DOHH2 (cell line): ENCODE measurements around the gene TIAM2.

Experiments
- EZH2phosphoT487 ChIP-seq: fragments of 200-600 bp; sonication (generic); IDR thresholded peaks from 2 replicates; pipeline ENCODE4 v1.6.1; 2017; ENCODE audit warnings: borderline replicate concordance, mild to moderate bottlenecking, antibody characterized with exemption, low read length, moderate library complexity, mixed read lengths
- TF ChIP-seq, protein P1 (sequence below): fragments of 200-600 bp; sonication (generic); IDR thresholded peaks from one replicate; pipeline ENCODE4 v1.5.1; 2014; ENCODE audit warnings: antibody characterized with exemption, mild to moderate bottlenecking, low read depth, low read length; ENCODE audit not compliant: poor library complexity, severe bottlenecking

DNA sequence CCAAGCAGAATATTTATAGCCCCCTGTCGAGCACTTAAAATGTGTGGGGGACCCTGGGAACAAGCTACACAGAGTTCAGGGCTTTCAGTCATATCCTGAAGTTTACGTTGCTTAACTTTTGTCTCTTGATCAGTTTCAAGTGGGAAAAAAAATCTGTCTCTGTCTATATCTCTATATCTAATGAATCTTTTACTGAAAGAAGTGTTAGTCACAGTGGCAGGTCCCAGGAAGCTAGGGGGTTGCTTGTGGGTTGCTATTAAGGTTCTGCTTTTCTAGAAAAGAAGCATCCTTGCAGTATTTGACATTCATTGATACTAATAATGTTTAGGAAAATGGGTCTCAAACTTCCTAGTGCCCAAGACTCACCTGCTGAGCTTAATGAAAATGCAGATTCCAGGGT is 192.0 kb downstream of the TIAM2 start:
- TF ChIP-seq, protein P1, sequence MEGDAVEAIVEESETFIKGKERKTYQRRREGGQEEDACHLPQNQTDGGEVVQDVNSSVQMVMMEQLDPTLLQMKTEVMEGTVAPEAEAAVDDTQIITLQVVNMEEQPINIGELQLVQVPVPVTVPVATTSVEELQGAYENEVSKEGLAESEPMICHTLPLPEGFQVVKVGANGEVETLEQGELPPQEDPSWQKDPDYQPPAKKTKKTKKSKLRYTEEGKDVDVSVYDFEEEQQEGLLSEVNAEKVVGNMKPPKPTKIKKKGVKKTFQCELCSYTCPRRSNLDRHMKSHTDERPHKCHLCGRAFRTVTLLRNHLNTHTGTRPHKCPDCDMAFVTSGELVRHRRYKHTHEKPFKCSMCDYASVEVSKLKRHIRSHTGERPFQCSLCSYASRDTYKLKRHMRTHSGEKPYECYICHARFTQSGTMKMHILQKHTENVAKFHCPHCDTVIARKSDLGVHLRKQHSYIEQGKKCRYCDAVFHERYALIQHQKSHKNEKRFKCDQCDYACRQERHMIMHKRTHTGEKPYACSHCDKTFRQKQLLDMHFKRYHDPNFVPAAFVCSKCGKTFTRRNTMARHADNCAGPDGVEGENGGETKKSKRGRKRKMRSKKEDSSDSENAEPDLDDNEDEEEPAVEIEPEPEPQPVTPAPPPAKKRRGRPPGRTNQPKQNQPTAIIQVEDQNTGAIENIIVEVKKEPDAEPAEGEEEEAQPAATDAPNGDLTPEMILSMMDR, result no peak
- TF ChIP-seq EZH2phosphoT487, result no peak
